DMS114 treated with DMSO at 0.1 percent for 48 hours (cell line): ENCODE results near the gene SIRPB2.
"Not testable (repeated sequence)": the region's sequence is repeated elsewhere in the genome, so short reads cannot be mapped to it uniquely, and the experiment has no call there.

ENCODE experiments used
- DNase-seq: peaks from one replicate; lab custom pipeline; 2025; ENCODE audit not compliant: unreplicated experiment; lab: John Stamatoyannopoulos, UW

The SIRPB2 gene

GRCh38 chr20:1500496-1500895, 9.3 kb upstream of the SIRPB2 start:
- no peak for DNase-seq

GRCh38 chr20:1499528-1500420, 8.6 kb upstream of the SIRPB2 start:
- no peak for DNase-seq

- DNase-seq, result not testable (repeated sequence)
Measured at GRCh38 chr20:1497371-1497770, 6.2 kb upstream of the SIRPB2 start.

- no peak for DNase-seq
Measured at GRCh38 chr20:1496930-1497329, 5.7 kb upstream of the SIRPB2 start.

- DNase-seq, result no peak
Measured at GRCh38 chr20:1494436-1494835, 3.2 kb upstream of the SIRPB2 start.

- DNase-seq, result no peak
Measured at GRCh38 chr20:1493536-1493935, 2.3 kb upstream of the SIRPB2 start.

- DNase-seq, result no peak
Measured at GRCh38 chr20:1491860-1492642, 831 bp upstream of the SIRPB2 start.

- no peak for DNase-seq
Measured at GRCh38 chr20:1490643-1491195, 501 bp downstream of the SIRPB2 start.

- DNase-seq, result no peak
Measured at GRCh38 chr20:1489764-1490436, 1.3 kb downstream of the SIRPB2 start.

GRCh38 chr20:1489325-1489724, 1.9 kb downstream of the SIRPB2 start:
- DNase-seq, result no peak

- no peak for DNase-seq
Measured at GRCh38 chr20:1486566-1486965, 4.7 kb downstream of the SIRPB2 start.

GRCh38 chr20:1484438-1485116, 6.6 kb downstream of the SIRPB2 start:
- DNase-seq, result no peak

- no peak for DNase-seq
Measured at GRCh38 chr20:1479831-1480595, 11.2 kb downstream of the SIRPB2 start.

GRCh38 chr20:1478566-1478965, 12.7 kb downstream of the SIRPB2 start:
- DNase-seq, result no peak

GRCh38 chr20:1477896-1478490, 13.2 kb downstream of the SIRPB2 start:
- DNase-seq, result no peak

- DNase-seq, result no peak
Measured at GRCh38 chr20:1474817-1475603, 16.2 kb downstream of the SIRPB2 start.

- DNase-seq, result no peak
Measured at GRCh38 chr20:1474325-1474724, 16.9 kb downstream of the SIRPB2 start.

- DNase-seq, result no peak
Measured at GRCh38 chr20:1473246-1474220, 17.7 kb downstream of the SIRPB2 start.
